Ishikawa (cell line): Measurements from ENCODE around the gene DENND1A.

ENCODE experiments used
- CEBPB ChIP-seq: IDR thresholded peaks from 2 replicates; pipeline ENCODE4 v1.6.1; 2012
- CREB1 ChIP-seq: IDR thresholded peaks from 2 replicates; pipeline ENCODE4 v1.6.1; 2012; ENCODE audit warnings: low read depth
- EGR1 ChIP-seq: IDR thresholded peaks from 2 replicates; pipeline ENCODE4 v1.6.1; 2012
- EP300 ChIP-seq: IDR thresholded peaks from 2 replicates; pipeline ENCODE4 v1.6.1; 2012; ENCODE audit warnings: borderline replicate concordance
- FOXM1 ChIP-seq: IDR thresholded peaks from 2 replicates; pipeline ENCODE4 v1.6.1; 2012; ENCODE audit warnings: low read depth, borderline replicate concordance
- MAX ChIP-seq: IDR thresholded peaks from 2 replicates; pipeline ENCODE4 v1.6.1; 2012
- NFIC ChIP-seq: IDR thresholded peaks from 2 replicates; pipeline ENCODE4 v1.6.1; 2012
- RAD21 ChIP-seq: IDR thresholded peaks from 2 replicates; pipeline ENCODE4 v1.6.1; 2012; ENCODE audit warnings: low read depth
- REST ChIP-seq: IDR thresholded peaks from 2 replicates; pipeline ENCODE4 v1.6.1; 2012; ENCODE audit warnings: low read depth, mild to moderate bottlenecking
- TAF1 ChIP-seq: IDR thresholded peaks from 2 replicates; pipeline ENCODE4 v1.6.1; 2012; ENCODE audit warnings: low read depth, mild to moderate bottlenecking
- TCF12 ChIP-seq: IDR thresholded peaks from 2 replicates; pipeline ENCODE4 v1.6.1; 2012; ENCODE audit warnings: low read depth
- TEAD4 ChIP-seq: IDR thresholded peaks from 2 replicates; pipeline ENCODE4 v1.6.1; 2012
- USF1 ChIP-seq: IDR thresholded peaks from 2 replicates; pipeline ENCODE4 v1.6.1; 2012
- YY1 ChIP-seq: IDR thresholded peaks from 2 replicates; pipeline ENCODE4 v1.6.1; 2012; ENCODE audit warnings: low read depth
- ZBTB7A ChIP-seq: IDR thresholded peaks from 2 replicates; pipeline ENCODE4 v1.6.1; 2012; ENCODE audit warnings: low read depth

Gene DENND1A

GRCh38 chr9:123480096-123480495 lies 449.8 kb downstream of the DENND1A start:
- TF ChIP-seq FOXM1 (no peak), TEAD4 (no peak), TAF1 (no peak), USF1 (no peak), EGR1 (no peak), NFIC (no peak), MAX (no peak), CEBPB (no peak), REST (no peak), TCF12 (no peak), ZBTB7A (no peak), YY1 (no peak)

- TF ChIP-seq TAF1 (no peak), TEAD4 (no peak), MAX (no peak)
Observed at GRCh38 chr9:123478967-123479602, 450.8 kb downstream of the DENND1A start.

GRCh38 chr9:123478160-123478559 lies 451.8 kb downstream of the DENND1A start:
- TF ChIP-seq TCF12, result no peak
- TF ChIP-seq EGR1, result no peak
- no peak for TF ChIP-seq RAD21
- TF ChIP-seq CEBPB, result no peak
- no peak for TF ChIP-seq REST
- no peak for TF ChIP-seq EP300
- TF ChIP-seq USF1, result no peak
- no peak for TF ChIP-seq FOXM1

GRCh38 chr9:123475407-123475806 lies 454.5 kb downstream of the DENND1A start:
- no peak for TF ChIP-seq TEAD4
- TF ChIP-seq REST, result no peak
- no peak for TF ChIP-seq CREB1
- TF ChIP-seq FOXM1, result no peak
- no peak for TF ChIP-seq TAF1
- TF ChIP-seq ZBTB7A, result no peak
- no peak for TF ChIP-seq MAX
- no peak for TF ChIP-seq USF1
- TF ChIP-seq TCF12, result no peak
- no peak for TF ChIP-seq EP300
- TF ChIP-seq YY1, result no peak
- TF ChIP-seq RAD21, result no peak
- no peak for TF ChIP-seq NFIC
- no peak for TF ChIP-seq EGR1
- TF ChIP-seq CEBPB, result no peak
